ENCODE data around the gene TMEM250.

DNA sequence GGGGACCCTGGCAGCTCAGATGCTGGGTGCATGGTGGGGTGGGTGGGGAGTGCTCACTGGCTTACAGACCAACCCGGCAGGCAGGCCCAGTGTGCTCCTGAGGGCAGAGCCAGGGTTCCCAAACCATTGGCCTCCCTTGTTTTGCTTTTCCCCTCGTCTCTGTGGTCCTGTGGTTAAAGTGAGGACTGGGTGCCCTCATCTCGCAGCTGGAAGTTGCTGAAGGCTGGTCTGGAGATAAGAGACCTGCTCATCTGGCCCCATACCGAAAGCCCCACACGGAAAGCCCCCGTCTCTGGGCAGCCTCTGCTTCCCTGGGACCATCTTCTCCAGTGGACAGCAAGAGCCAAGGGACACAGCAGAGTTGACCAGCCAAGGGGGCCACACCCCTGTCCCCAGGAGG, 13.8 kb downstream of the TMEM250 start:
- TF ChIP-seq, protein P1, sequence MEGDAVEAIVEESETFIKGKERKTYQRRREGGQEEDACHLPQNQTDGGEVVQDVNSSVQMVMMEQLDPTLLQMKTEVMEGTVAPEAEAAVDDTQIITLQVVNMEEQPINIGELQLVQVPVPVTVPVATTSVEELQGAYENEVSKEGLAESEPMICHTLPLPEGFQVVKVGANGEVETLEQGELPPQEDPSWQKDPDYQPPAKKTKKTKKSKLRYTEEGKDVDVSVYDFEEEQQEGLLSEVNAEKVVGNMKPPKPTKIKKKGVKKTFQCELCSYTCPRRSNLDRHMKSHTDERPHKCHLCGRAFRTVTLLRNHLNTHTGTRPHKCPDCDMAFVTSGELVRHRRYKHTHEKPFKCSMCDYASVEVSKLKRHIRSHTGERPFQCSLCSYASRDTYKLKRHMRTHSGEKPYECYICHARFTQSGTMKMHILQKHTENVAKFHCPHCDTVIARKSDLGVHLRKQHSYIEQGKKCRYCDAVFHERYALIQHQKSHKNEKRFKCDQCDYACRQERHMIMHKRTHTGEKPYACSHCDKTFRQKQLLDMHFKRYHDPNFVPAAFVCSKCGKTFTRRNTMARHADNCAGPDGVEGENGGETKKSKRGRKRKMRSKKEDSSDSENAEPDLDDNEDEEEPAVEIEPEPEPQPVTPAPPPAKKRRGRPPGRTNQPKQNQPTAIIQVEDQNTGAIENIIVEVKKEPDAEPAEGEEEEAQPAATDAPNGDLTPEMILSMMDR (IDR thresholded peaks at IDR 0.05): no peak
- no peak for TF ChIP-seq POLR2A (IDR thresholded peaks at IDR 0.05)
- TF ChIP-seq EP300 (IDR thresholded peaks at IDR 0.05): no peak

Data from sigmoid colon (tissue), 4 donors.